GM21381 (cell line): ENCODE results near the gene ORC3.
A peak's percentile ranks its signal among the peaks of the same experiment; 100 is the strongest.
"Not testable (repeated sequence)": the region's sequence is repeated elsewhere in the genome, so short reads cannot be mapped to it uniquely, and the experiment has no call there.

Experiments used
- ATAC-seq: cut with Tn5 transposase; IDR thresholded peaks from one replicate; pipeline ENCODE4 v1.9.1; 2021; ENCODE audit warnings: mild to moderate bottlenecking, moderate library complexity; ENCODE audit not compliant: unreplicated experiment

ORC3 gene

DNA sequence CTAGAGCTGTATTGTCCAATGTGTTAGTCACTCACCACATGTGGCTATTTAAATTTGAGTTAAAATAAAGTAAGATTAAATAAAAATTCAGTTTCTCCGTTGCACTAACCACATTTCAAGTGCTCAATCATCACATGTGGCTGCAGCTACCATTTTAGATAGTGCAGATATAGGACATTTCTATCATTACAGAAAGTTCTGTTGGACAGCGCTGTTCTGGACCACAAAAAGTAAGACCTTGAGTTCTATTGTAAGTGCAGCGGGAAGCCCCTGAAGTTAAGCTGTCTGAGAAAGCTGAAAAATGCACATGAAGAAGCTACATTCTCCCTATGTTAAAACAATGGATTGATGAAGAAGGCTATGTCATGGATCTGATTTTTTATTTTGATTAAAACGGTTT lies 1.1 kb downstream of the ORC3 start:
- ATAC-seq: no peak

DNA sequence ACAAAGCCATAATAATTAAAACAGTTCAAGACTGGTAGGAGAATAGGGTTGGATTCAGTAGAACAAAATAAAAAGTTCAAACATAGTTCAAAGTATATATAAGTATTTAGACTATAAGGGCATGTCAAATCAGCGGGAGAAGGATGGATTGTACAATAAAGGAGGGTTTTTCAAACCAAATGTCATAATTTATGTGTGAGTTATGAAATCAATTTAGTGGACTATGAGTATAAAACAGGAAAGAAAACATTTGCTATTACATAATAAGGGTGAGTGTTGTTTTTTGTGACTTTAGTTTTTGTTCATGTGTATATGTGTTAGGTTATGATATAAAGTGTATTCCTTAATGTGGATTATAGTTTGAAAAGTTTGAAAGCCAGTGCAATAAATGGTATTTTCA lies 10.6 kb downstream of the ORC3 start:
- ATAC-seq: no peak

DNA sequence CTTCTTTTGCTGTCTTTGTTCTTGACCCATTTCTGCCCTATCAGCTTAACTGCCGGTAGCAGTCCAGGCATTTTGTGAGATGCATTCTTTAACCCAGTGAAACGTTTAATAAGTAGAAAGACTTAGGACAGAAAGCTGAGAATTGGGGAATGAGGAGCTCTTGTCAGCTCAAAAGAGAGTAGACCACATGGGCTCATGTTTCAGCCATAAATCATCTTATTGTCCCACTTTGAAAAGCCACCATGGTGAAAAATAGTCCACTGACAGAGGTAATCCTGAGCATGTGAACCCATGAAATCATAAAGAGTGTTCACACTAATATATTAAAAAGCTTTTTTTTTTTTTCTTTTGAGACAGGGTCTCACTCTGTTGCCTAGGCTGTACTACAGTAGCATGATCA lies 16.3 kb downstream of the ORC3 start:
- no peak for ATAC-seq

DNA sequence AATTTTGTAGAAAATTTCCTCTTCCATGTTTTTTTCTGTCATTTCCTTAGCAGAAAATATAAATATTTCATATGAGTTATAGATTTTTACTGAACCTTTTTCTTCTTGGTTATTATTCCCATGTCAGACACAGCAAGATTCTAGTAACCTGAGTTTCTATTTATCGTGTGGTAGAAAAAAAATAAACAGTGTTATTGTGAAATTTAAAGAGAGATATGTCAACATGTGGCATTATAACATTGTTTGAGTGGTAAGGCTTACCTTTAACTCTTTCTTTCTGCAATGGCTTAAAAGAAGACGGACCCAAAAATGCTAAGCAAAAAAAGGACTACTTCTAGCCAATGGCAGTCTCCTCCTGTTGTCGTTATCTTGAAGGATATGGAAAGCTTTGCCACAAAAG lies 18.9 kb downstream of the ORC3 start:
- ATAC-seq: no peak

DNA sequence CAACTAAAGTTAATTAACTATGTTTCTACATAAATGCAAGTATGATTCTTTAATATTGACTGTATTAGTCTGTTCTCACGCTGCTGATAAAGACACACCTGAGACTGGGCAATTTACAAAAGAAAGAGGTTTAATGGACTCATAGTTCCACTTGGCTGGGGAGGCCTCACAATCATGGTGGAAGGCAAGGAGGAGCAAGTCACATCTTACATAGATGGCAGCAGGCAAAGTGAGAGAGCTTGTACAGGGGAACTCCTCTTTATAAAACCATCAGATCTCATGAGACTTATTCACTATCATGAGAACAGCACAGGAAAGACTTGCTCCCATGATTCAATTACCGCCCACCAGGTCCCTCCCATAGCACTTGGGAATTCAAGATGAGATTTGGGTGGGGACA lies 23.1 kb downstream of the ORC3 start:
- ATAC-seq: not testable (repeated sequence)

DNA sequence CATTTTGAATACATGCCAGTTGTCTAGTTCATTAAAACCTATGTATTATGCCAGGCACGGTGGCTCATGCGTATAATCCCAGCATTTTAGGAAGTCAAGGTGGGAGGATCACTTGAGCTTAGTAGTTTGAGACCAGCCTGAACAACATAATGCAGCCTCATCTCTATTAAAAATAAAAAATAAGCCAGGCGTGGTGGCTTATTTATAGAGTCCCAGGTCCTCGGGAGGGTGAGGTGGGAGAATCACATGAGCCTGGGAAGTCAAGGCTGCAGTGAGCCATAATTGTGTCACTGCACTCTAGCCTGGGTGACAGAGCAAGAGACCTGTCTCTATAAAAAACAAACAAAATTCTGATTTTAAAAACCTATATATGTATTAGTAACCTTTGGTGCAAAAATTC lies 27.5 kb downstream of the ORC3 start:
- no peak for ATAC-seq

DNA sequence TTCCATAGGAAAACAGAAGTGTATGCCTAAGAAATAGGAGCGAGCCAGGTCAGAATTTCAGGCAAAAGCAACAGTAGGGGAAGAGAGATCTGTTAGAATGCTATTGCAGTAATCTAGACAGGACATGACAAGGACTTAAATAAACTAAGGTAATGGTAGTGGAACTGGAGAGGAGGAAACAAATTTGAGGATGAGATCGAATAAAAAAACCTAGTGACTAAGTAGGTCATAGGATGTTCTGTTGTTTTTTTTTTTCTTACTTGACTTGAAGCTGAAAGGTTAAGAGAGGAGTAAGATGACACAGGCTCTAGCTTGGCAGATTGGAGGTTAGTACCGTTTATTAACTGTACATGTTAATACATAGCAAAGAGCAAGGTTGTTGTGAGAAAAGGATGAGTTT lies 28.6 kb downstream of the ORC3 start:
- ATAC-seq: no peak

DNA sequence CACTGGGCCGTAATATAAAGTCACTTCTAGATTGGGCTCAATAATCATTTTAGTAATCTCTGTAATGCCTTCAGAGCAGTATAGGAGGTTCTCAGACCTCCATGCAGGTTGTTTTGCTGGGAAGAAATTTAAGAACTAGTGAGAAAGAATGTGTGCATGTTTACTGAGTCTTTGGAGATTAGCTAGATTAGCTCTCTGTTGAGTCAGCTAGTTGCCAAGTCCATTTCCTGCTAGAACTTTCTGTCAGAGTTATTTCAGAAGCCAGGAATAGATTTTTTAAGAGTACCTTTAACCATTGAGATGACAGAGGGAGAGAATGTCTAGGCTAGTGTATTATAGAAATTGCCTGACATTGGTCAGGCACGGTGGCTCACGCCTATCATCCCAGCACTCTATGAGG lies 33.3 kb downstream of the ORC3 start:
- no peak for ATAC-seq

DNA sequence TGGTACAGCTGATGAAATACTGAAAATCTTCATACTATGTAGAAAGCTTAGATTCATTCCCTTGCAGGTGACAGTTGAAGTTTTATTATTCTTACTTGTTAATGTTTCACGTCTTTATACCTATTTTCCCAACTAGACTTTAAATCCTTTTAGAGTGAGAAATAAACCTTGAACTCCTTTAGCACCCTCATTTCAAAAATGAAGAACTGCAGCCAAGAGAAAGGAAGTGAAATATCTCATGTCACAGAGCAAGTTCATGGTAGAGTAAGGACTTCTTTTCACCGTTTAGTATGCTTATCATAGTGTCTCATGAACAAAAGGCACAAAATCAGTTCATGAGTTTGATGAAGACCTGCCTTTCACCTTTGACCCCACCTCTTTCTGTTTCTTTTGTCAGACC lies 38.5 kb downstream of the ORC3 start:
- ATAC-seq: no peak

DNA sequence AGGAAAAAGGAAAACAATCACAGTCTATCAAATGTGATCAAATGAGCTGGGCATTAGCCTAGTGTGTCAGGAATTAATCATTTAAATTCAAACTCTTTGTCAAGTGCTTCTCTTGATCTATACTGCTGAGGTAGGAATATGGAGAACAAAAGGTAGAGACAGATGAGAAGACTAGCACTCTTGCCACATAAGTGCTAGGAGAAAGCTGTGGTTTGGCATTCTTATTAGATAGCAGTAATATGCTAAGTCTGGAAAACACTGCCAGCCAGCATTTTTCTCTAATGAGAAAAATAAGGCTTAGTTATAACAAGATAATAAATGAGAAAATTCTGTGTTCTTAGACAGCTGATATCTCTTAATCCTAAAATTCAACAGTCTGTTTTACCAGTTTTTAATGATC lies 38.9 kb downstream of the ORC3 start:
- no peak for ATAC-seq

DNA sequence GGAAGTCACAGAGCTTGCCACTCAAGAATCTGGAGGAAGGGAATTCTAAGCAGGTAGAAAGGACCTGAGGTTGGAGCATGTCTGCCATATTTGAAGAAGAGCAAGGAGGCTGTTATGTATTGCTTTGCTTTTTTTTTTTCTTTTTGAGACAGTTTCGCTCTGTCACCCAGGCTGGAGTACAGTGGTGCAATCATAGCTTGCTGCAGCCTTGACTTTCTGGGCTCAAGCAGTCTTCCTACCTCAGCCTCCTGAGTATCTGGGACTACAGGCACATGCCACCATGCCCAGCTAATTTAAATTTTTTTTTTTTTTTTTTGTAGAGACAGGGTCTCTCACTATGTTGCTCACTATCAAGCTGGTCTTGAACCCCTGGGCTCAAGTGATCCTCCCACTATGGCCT lies 40.8 kb downstream of the ORC3 start:
- no peak for ATAC-seq

DNA sequence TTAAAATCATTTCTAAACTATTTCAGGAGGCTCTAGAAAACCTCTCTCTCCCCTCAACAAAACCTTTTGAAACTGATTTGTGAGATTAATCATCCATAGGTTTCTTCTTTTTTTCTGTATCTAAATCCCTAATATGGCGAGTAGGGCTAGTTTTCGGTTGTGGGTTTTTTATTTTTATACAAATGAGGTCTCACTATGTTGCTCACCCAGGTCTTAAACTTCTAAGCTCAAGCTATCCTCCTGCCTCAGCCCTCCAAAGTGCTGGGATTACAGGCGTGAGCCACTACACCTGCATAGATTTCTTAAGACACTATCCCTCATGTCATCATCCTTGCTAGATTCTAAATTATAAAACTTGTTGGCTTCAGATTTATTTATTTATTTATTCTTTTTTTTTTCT lies 43.9 kb downstream of the ORC3 start:
- no peak for ATAC-seq

DNA sequence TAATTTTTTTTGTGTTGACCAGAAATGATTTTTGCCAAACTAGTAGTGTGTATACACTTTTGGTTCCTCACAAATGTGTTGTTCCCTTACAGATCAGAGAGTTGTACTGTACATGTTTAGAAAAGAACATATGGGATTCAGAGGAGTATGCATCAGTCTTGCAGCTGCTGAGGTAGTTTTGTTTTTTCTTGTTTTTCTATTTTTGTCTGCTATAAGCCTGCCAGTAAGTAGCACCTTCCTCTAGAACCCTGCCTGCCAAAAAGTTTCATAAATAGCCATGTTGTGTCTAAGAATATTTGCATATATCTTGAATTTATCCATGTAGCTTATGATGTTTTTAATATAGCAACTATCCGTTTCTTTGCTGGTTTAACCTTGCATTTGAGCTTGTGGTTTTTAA lies 46.4 kb downstream of the ORC3 start:
- ATAC-seq: no peak

DNA sequence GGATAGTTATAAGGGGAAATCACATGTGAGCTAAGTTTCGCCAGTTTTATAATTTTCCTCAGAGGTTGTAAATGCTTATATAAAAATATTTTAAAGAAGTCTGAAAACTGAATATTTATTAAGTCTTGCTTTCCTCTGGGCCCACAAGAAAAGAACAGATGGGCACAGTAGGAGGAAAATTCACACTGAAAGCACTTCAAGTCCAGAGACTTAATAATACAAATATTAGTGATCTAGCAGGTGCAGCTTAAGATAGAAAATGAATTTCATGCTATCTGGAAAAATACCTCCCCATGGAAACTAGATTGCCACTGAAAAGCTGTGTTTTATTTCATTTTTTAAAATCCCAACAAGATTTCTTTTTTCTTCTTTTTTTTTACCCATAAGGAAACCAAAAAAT lies 47.2 kb downstream of the ORC3 start:
- no peak for ATAC-seq

DNA sequence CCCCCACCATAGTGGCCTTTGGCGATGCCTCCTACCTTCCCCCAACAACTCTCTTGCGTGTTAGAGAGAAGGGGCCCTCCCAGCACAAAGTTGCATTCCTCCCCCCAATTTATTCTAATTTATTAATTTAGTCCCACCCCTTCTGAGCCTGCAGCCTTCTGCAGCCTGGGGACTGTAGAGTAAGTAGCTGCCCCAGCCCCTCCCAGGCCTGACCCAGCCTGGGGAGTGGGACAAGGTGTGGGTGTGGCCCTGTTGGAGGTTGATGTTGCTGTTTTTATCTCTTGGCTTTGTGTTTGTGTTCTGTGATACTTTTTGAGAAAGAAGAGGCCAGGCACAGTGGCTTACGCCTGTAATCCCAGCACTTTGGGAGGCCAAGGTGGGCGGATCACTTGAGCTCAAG lies 49.4 kb downstream of the ORC3 start:
- no peak for ATAC-seq

DNA sequence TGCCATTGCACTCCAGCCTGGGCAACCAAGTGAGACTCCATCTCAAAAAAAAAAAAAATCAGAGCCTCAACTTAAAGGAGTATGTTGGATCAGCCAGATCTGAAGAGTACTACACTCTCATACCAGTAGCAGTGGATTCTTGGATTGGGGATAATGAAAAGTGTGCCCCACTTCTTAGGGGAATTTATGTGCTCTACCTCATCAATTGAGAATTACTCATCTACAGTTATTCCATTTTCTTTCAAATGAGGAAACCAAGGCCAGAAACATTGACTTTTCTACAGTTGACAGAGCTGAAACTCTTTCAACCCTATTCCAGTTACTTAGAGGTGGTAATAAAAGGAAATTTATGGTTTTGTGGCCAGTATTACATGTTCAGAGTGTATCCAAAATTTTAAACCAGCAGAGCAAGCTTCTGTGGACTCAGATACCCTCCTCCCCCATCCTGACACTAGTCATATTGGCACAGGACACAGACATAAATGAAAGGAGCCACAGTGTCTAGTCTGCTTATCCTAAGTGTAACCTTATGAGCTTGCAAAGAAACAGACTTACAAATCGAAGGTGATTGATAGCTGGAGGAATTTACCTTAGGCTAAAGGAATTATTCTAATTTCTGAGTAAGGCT lies 51.2 kb downstream of the ORC3 start:
- no peak for ATAC-seq

DNA sequence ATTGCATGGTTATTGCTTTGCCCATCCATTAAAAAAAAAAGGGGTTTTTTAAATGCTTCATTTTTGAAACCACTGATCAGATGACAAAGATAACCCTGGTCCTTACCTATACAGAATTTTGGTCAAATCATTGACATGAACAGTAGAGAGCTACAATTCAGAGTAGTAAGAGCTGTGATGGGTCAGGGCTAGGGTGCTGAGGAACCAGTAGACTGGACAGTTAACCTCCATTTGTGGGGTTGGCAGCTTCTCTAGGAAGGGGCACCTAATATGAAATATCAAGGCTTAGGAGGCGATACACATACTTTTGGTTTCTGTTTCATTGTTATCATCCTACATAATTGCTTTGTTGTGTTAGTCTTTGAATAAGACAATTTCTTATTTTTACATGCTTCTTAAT lies 55.1 kb downstream of the ORC3 start:
- no peak for ATAC-seq

DNA sequence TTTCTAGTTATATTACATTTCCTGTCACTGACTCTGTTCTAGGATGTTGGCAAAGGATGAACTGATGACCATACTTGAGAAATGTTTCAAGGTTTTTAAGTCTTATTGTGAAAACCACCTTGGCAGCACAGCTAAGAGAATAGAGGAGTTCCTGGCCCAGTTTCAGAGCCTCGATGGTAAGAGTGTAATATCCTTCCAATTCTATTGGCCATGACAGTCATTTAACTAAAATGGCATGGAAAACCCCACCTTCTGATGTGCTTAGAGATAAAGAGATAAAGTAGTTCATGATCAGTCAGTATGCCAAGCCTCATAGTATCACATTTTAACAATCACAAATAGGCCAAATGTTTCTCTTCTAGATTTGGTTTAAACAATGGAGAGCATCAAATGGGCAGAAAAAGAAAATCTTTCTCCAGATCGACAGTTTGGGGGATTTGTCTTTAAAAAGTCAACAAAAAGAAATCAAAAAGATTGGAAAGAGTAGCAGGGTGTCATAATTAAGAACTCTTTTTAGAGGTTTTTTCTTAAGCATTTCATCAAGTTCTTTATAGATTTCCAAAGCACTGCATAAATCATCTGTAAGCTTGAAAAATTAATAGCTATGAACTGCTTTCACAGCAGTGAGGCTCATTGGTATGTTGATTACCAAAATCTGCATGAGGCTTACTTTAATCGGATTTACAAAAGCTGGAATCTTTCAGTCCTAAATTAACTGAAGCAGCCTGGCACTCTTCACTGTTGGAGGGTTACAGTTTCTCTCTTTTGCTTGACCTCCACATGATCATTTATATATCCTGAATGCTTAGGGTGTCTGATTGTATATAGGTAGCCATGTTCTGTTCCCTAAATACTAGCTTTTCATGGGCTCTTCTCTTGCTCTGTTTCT lies 63.4 kb downstream of the ORC3 start:
- ATAC-seq: no peak

DNA sequence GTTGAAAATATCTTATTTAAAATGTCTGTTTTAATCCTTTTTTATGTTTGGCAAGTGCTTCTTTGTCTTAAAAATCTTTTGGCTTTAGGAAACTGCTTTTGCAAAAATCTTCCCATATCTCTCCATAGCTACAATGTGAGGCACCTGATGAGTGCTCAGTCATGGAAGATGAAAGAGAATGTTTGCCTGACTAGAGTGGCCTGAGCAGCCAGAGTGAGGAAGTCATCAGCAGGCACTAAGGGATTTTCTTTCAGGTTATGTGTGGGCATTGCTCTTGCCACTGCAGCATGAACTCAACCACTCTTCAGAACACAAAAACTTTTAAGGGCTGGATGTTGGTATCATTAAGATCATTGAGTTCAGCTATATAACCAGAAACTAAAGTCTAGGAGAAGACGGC lies 64.2 kb downstream of the ORC3 start:
- no peak for ATAC-seq

DNA sequence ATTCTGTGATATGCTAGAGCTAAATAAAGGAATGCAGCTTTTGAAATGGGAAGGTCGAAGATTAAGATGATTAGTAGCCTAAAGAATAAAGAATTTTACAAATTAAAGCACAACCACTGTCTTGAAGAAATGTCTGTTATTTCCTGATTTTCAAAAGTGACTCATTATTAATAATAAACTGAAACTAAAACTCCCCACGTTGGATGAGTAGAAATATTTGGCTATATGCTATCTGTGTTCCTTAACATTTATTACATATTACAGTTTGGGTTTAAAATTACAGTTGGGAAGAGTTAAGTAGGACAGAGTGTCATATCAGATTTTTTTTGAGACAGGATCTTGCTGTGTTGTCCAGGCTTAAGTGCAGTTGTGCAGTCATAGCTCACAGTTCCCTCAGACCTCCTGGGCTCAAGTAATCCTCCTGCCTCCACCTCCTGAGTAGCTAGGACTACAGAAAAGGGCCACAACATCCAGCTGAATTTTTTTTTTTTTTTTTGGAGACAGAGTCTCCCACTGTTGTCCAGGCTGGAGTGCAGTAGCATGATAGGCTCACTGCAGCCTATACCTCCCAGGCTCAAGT lies 65.0 kb downstream of the ORC3 start:
- no peak for ATAC-seq

DNA sequence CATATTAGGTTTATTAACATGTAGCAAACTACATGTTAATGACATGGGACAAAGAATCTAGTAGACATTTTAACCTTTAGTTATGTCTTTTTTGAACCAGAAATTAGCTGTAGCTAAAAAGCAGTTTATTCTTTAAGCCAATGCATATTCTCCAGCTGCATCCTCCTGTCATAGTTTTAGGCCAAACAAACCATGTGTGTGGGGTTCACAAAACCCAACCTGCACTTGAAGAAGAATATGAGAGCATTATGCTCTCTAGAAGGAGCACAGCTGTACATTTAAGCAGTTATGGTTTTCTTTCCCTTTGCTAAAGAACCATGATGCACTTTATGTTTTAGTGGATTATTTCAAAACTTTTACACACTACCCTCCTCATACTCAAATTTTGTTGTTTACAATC lies 65.9 kb downstream of the ORC3 start:
- ATAC-seq: no peak

DNA sequence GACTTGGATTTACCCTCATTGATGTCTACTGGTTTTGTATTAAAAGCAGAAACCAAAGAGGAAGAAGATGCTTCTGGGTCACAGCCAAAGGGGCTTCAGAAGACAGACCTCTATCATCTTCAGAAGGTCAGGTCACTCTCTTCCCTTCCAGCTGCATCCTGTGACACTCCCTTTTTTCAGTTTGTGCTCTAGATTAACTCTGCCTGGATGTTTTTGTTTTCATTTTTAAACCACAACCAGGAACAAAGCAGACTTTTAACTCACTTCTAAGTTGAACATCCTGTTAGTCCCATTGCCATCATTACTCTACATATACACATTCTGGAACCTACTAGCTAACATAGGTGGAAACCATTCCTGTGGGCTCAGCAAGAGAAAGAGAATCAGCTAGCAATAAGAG lies 66.9 kb downstream of the ORC3 start:
- peak; percentile 74 for ATAC-seq
